ENCODE results near the gene MNX1. TPM values are rescaled to one million over a fixed set of nuclear protein-coding genes. Genes with fewer than 3 reads are reported as not detected.

Gene MNX1
- total and polyA plus RNA-seq, 10 of the 15 experiments (the other 5 are each of a cell fraction or from before 2014, with no cell fraction given): 0.22 to 2.7 (median 1.3) TPM; not detected in 1

DNA sequence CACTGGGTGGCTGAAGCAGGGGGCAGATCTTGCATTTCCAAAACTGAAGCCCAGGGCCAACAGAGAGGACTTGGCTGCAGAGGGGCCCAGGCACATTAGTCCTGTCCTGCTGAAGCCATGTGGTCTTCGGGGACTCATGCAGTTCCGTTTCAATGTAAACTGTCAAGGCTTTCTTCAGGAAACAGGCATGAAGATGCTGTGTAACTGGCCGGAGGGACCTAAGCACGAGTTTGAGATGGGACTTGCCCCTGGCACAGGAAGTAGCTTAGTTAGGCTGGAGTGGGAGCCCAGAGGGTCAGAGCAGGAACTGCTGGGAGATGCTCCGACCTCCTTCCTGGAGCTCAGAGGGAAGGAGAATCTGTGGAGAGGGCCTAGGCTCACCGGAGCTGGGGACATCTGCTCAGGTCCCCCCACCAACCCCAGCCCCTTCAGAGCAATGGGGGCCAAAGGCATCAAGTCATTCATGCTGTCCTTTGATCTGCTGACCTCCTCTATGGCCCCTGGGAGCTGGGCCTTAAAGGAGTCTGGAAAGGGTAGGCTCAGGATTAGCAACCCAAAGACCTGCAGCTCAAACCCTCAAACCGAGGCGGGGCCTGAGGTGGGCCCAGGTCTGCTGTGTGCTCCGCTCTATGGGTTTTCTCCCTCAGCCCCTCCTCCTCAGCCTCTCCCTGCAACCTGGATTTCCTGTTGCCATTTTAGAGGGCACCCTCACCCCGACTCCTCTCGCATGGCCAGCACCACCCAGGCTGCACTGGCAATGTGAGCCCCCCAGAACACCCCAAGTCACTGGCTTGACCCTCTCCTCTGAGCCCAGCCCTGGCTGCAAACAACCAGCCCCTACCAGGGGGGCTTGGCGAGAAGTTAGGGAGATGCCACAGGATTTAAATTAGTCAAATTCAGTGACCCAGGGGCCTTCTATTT lies 4.4 kb upstream of the MNX1 start:
- Histone ChIP-seq H4K20me1 (ENCODE audit: control insufficient read depth, insufficient read depth) (no peaks in the 10 kb centered on the region), H3K36me3 (ENCODE audit: control insufficient read depth in 2 of 2, insufficient read depth in 2 of 2, low read length in 1 of 2) (no peaks in the 10 kb centered on the region), H2AFZ (ENCODE audit: control insufficient read depth, low read depth, low read length) (no peak overlapping the region), H3K27ac (ENCODE audit: control insufficient read depth, insufficient read depth) (no peak overlapping the region), H3K79me2 (ENCODE audit: control insufficient read depth, insufficient read depth, low read length) (no peaks in the 10 kb centered on the region), H3K4me3 (no peak overlapping the region), H3K9ac (ENCODE audit: control insufficient read depth, insufficient read depth, low read length) (no peak overlapping the region), H3K27me3 (replicated peaks in 1 of 2; ENCODE audit: control insufficient read depth in 2 of 2, insufficient read depth in 2 of 2, low read length in 1 of 2) (peaks cover 5 to 8% of the 10 kb centered on the region in 2 experiments), H3K9me3 (replicated peaks; ENCODE audit: control insufficient read depth, insufficient read depth, low read length) (no peaks in the 10 kb centered on the region; the same call in 2 of the 3 replicates), H3K4me1 (ENCODE audit: control insufficient read depth, insufficient read depth, low read length) (peaks cover 41% of the 10 kb centered on the region), H3K4me2 (ENCODE audit: control insufficient read depth, insufficient read depth) (no peak overlapping the region)
- FAIRE-seq (no peak), ATAC-seq (no peak), DNase-seq (ENCODE audit: low read depth, low spot score) (no peak)
- ChIA-PET RAD21 (ENCODE audit: unreplicated experiment) (no interaction called here), POLR2A (no interaction called here), CTCF (interaction anchor here (0.6 kb wide), 1 partner anchor 235 kb away, joined by 3 read pairs; no protein-coding TSS in a partner anchor), SMC1A (ENCODE audit: uncharacterized antibody, unreplicated experiment) (interaction anchor here (1.2 kb wide), 1 partner anchor 17 kb away, joined by 3 read pairs; no protein-coding TSS in a partner anchor)
- 57% methylated on average over 12 of the region's 12 CpGs for WGBS (ENCODE audit: insufficient coverage, insufficient replicate concordance, low lambda C conversion rate, missing lambda C conversion rate)
- intact Hi-C loops (cut with micrococcal nuclease; ENCODE audit: unreplicated experiment) (loop anchor here (10.0 kb wide), 2 partner anchors 120 to 340 kb away; partner anchors contain the start of gene LMBR1), in situ Hi-C loops (cut with MboI) (no loop called here)
- BruUV-seq (replicated peaks): no TSS peak
- no peak for TF ChIP-seq RAD21 (IDR thresholded peaks at IDR 0.05; ENCODE audit: insufficient read depth, low read depth, low read length)
- no peak for TF ChIP-seq ZNF274 (IDR thresholded peaks at IDR 0.05; ENCODE audit: insufficient read depth, insufficient read length)
- TF ChIP-seq IRF4 (IDR thresholded peaks at IDR 0.05; ENCODE audit: low read depth, low read length): no peak
- no peak for TF ChIP-seq CREB1 (IDR thresholded peaks at IDR 0.05; ENCODE audit: low read depth)
- TF ChIP-seq, protein P1, sequence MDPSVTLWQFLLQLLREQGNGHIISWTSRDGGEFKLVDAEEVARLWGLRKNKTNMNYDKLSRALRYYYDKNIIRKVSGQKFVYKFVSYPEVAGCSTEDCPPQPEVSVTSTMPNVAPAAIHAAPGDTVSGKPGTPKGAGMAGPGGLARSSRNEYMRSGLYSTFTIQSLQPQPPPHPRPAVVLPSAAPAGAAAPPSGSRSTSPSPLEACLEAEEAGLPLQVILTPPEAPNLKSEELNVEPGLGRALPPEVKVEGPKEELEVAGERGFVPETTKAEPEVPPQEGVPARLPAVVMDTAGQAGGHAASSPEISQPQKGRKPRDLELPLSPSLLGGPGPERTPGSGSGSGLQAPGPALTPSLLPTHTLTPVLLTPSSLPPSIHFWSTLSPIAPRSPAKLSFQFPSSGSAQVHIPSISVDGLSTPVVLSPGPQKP (IDR thresholded peaks at IDR 0.05; ENCODE audit: low read depth, low read length): no peak
- TF ChIP-seq EP300 (IDR thresholded peaks at IDR 0.05; ENCODE audit: borderline replicate concordance in 1 of 2, control insufficient read depth in 1 of 2, low read depth in 2 of 2, low read length in 2 of 2): no peak
- TF ChIP-seq ZNF622 (IDR thresholded peaks at IDR 0.05): no peak
- no peak for TF ChIP-seq CREM (IDR thresholded peaks at IDR 0.05; ENCODE audit: low read depth)
- TF ChIP-seq, protein P2, sequence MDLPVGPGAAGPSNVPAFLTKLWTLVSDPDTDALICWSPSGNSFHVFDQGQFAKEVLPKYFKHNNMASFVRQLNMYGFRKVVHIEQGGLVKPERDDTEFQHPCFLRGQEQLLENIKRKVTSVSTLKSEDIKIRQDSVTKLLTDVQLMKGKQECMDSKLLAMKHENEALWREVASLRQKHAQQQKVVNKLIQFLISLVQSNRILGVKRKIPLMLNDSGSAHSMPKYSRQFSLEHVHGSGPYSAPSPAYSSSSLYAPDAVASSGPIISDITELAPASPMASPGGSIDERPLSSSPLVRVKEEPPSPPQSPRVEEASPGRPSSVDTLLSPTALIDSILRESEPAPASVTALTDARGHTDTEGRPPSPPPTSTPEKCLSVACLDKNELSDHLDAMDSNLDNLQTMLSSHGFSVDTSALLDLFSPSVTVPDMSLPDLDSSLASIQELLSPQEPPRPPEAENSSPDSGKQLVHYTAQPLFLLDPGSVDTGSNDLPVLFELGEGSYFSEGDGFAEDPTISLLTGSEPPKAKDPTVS (IDR thresholded peaks at IDR 0.05; ENCODE audit: low read depth, low read length): no peak
- TF ChIP-seq LARP7 (IDR thresholded peaks at IDR 0.05): no peak
- TF ChIP-seq, protein P3, sequence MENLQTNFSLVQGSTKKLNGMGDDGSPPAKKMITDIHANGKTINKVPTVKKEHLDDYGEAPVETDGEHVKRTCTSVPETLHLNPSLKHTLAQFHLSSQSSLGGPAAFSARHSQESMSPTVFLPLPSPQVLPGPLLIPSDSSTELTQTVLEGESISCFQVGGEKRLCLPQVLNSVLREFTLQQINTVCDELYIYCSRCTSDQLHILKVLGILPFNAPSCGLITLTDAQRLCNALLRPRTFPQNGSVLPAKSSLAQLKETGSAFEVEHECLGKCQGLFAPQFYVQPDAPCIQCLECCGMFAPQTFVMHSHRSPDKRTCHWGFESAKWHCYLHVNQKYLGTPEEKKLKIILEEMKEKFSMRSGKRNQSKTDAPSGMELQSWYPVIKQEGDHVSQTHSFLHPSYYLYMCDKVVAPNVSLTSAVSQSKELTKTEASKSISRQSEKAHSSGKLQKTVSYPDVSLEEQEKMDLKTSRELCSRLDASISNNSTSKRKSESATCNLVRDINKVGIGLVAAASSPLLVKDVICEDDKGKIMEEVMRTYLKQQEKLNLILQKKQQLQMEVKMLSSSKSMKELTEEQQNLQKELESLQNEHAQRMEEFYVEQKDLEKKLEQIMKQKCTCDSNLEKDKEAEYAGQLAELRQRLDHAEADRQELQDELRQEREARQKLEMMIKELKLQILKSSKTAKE (IDR thresholded peaks at IDR 0.05; ENCODE audit: low read depth, poor library complexity, severe bottlenecking): no peak
- TF ChIP-seq, protein P4, sequence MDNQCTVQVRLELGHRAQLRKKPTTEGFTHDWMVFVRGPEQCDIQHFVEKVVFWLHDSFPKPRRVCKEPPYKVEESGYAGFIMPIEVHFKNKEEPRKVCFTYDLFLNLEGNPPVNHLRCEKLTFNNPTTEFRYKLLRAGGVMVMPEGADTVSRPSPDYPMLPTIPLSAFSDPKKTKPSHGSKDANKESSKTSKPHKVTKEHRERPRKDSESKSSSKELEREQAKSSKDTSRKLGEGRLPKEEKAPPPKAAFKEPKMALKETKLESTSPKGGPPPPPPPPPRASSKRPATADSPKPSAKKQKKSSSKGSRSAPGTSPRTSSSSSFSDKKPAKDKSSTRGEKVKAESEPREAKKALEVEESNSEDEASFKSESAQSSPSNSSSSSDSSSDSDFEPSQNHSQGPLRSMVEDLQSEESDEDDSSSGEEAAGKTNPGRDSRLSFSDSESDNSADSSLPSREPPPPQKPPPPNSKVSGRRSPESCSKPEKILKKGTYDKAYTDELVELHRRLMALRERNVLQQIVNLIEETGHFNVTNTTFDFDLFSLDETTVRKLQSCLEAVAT (IDR thresholded peaks at IDR 0.05): no peak
- TF ChIP-seq TBL1XR1 (IDR thresholded peaks at IDR 0.05; ENCODE audit: low read depth, low read length): no peak
